GM18508 (cell line): Measurements from ENCODE around the gene CGAS.
"Not testable (repeated sequence)": the region's sequence is repeated elsewhere in the genome, so short reads cannot be mapped to it uniquely, and the experiment has no call there.

Experiments
- ATAC-seq: cut with Tn5 transposase; IDR thresholded peaks from one replicate; pipeline ENCODE4 v1.9.1; 2021; ENCODE audit warnings: moderate number of reproducible peaks; ENCODE audit not compliant: insufficient read depth, unreplicated experiment

Gene CGAS

GRCh38 chr6:73452107-73452461 lies at the start of gene CGAS:
Gene CGAS, minus strand, starts transcription at chr6:73452297. Its CDS starts 116 bp downstream, at chr6:73452181.
- peak; percentile 43 for ATAC-seq

GRCh38 chr6:73497915-73498314 lies 45.8 kb upstream of the CGAS start:
- ATAC-seq, result no peak

GRCh38 chr6:73491377-73491776 lies 39.3 kb upstream of the CGAS start:
- no peak for ATAC-seq

- no peak for ATAC-seq
These were observed 35.4 kb upstream of the CGAS start for GRCh38 chr6:73487473-73487872.

GRCh38 chr6:73484438-73484837 lies 32.3 kb upstream of the CGAS start:
- ATAC-seq, result no peak

GRCh38 chr6:73481969-73482368 lies 29.9 kb upstream of the CGAS start:
- no peak for ATAC-seq

- no peak for ATAC-seq
These were observed 25.3 kb upstream of the CGAS start for GRCh38 chr6:73477407-73477806.

GRCh38 chr6:73476723-73477122 lies 24.6 kb upstream of the CGAS start:
- no peak for ATAC-seq

- peak; percentile 97 for ATAC-seq
These were observed 19.7 kb upstream of the CGAS start for GRCh38 chr6:73471686-73472290.

- peak; percentile 91 for ATAC-seq
These were observed 9.6 kb upstream of the CGAS start, which contains the start of gene MTO1 for GRCh38 chr6:73461537-73462350. Gene MTO1, plus strand, starts transcription at chr6:73461737. Its CDS starts 118 bp downstream, at chr6:73461855.

- no peak for ATAC-seq
These were observed 8.0 kb upstream of the CGAS start for GRCh38 chr6:73460056-73460455.

- ATAC-seq, result not testable (repeated sequence)
These were observed 7.4 kb upstream of the CGAS start for GRCh38 chr6:73459474-73459873.

GRCh38 chr6:73455865-73456629 lies 4.0 kb upstream of the CGAS start:
- ATAC-seq, result no peak

- ATAC-seq, result peak; percentile 31
These were observed 632 bp downstream of the CGAS start for GRCh38 chr6:73451223-73452106.

- no peak for ATAC-seq
These were observed 8.5 kb downstream of the CGAS start for GRCh38 chr6:73443555-73443954.

- no peak for ATAC-seq
These were observed 16.9 kb downstream of the CGAS start for GRCh38 chr6:73435236-73435635.

GRCh38 chr6:73421534-73421933 lies 30.6 kb downstream of the CGAS start:
- ATAC-seq, result no peak

GRCh38 chr6:73418081-73418741 lies 33.9 kb downstream of the CGAS start:
- no peak for ATAC-seq

GRCh38 chr6:73413102-73413501 lies 39.0 kb downstream of the CGAS start:
- no peak for ATAC-seq

- ATAC-seq, result no peak
These were observed 42.7 kb downstream of the CGAS start for GRCh38 chr6:73409395-73409794.
